GM12891 (cell line): ENCODE data around the gene PPFIA1.

ENCODE experiments used
- POLR2A ChIP-seq: IDR thresholded peaks from 2 replicates; pipeline ENCODE4 v1.6.1; 2011; ENCODE audit warnings: low read depth, low read length, control low read depth
- POLR2AphosphoS5 ChIP-seq: IDR thresholded peaks from 2 replicates; pipeline ENCODE4 v1.6.1; 2011; ENCODE audit warnings: low read depth, low read length, control low read depth
- SPI1 ChIP-seq: IDR thresholded peaks from 2 replicates; pipeline ENCODE4 v1.6.1; 2011; ENCODE audit warnings: low read depth, low read length, control low read depth
- TAF1 ChIP-seq: IDR thresholded peaks from 2 replicates; pipeline ENCODE4 v1.6.1; 2011; ENCODE audit warnings: low read depth, low read length, control low read depth

DNA sequence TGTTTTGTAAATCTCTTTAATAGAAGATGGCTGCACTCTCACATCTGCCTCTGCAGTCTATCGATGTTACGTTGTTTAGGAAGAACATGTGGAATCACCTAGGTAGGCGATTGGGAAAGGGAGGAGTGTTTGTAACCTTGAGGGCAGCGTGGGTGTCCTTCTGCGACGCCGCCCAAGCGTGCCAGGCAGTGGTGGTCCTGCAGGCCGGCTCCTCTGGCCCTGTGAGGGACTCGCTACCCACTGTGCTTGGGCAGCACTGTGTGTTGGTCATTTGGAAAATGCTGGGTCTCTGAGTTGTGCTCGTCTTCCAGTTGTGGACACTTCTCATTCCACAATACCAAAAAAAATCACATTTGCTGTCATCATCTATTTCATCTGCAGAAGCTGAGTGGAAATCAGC, 156.9 kb downstream of the PPFIA1 start:
- TF ChIP-seq POLR2A: no peak
- no peak for TF ChIP-seq TAF1
- no peak for TF ChIP-seq POLR2AphosphoS5
- no peak for TF ChIP-seq SPI1
